Posterior vena cava (tissue), 2 donors: Measurements from ENCODE around the gene DYNLL1. TPM values are rescaled to one million over a fixed set of nuclear protein-coding genes. Genes with fewer than 3 reads are reported as not detected.

Experiments
- DNase-seq: peaks from one replicate; pipeline ENCODE4 v3.0.0-alpha.2; 2020; ENCODE audit warnings: low spot score
- intact Hi-C, 2 donors: fragments of 100-400 bp; cut with DNase I; formaldehyde crosslinking; loops; one replicate each; pipeline versions ENCODE4 v1.14.1 to v1.14.2; 2022 to 2023
- total RNA-seq, 2 donors: library from RNA; stranded (reverse); fragmentation: NEBNext Ultra II Directional; extraction: Animal tissue kit (Norgen Biotek cat#: 25700); gene quantifications; one replicate each; pipeline ENCODE4 v1.2.1, GENCODE V29; 2021
- donor health status: DM: yes; HTN: yes; CAD: no.
- donor health status: DM: yes; HTN: yes; CAD: no.

Gene DYNLL1
- total RNA-seq, 2 donors from 2014 or later, result 221 to 343 TPM

GRCh38 chr12:120539303-120539702, 43.4 kb downstream of the DYNLL1 start:
- DNase-seq, result no peak
- intact Hi-C loops, result no loop called here

GRCh38 chr12:120540445-120540844, 44.5 kb downstream of the DYNLL1 start:
- no peak for DNase-seq

GRCh38 chr12:120542166-120542565, 46.3 kb downstream of the DYNLL1 start:
- intact Hi-C loops, result no loop called here
- DNase-seq, result no peak

More at GRCh38 chr12:120540445-120540844, 44.5 kb downstream of the DYNLL1 start:
- intact Hi-C loops, result no loop called here

GRCh38 chr12:120544691-120545090, 48.8 kb downstream of the DYNLL1 start:
- intact Hi-C loops, result no loop called here
- DNase-seq, result no peak

- intact Hi-C loops, result no loop called here
- DNase-seq, result no peak
Measured at GRCh38 chr12:120546050-120546386, 50.1 kb downstream of the DYNLL1 start.

Other genes with a start within 250 kb of the DYNLL1 start
- gene PXN, start 230.4 kb upstream of the DYNLL1 start, total RNA-seq, result 100 to 1,000 TPM; 110 to 113 TPM
- gene RNU4-2, start 204.2 kb upstream of the DYNLL1 start, total RNA-seq, result over 10,000 TPM; 46,106 to 62,268 TPM
- gene RNU4-1, start 202.9 kb upstream of the DYNLL1 start, total RNA-seq, result 1,000 to 10,000 TPM; 4,532 to 5,081 TPM
- under 1 TPM; 0.69 to 0.71 TPM for gene SIRT4, start 193.8 kb upstream of the DYNLL1 start, total RNA-seq
- 1 to 10 TPM in 1 of 2 donors, not detected in 1; 2.0 TPM for gene PLA2G1B, start 168.3 kb upstream of the DYNLL1 start, total RNA-seq
- gene MSI1, start 126.9 kb upstream of the DYNLL1 start, total RNA-seq, result 1 to 10 TPM in 1 of 2 donors, under 1 TPM in 1; 0.28 to 1.0 TPM
- gene COX6A1, start 58.0 kb upstream of the DYNLL1 start, total RNA-seq, result 100 to 1,000 TPM; 244 to 261 TPM
- gene TRIAP1, start 49.7 kb upstream of the DYNLL1 start, total RNA-seq, result 10 to 100 TPM; 13.9 to 15.7 TPM
- 10 to 100 TPM; 11.7 to 16.2 TPM for gene GATC, start 49.7 kb upstream of the DYNLL1 start, total RNA-seq
- 10 to 100 TPM; 83.5 to 84.4 TPM for gene SRSF9, start 26.4 kb upstream of the DYNLL1 start, total RNA-seq
- gene COQ5, start 33.0 kb downstream of the DYNLL1 start, total RNA-seq, result 10 to 100 TPM; 15.7 to 21.5 TPM
- 100 to 1,000 TPM; 219 to 226 TPM for gene RNF10, start 38.2 kb downstream of the DYNLL1 start, total RNA-seq
- 10 to 100 TPM; 19.6 to 28.9 TPM for gene POP5, start 85.3 kb downstream of the DYNLL1 start, total RNA-seq
- gene CABP1, start 144.5 kb downstream of the DYNLL1 start, total RNA-seq, result 1 to 10 TPM; 3.3 to 5.5 TPM
- 100 to 1,000 TPM in 1 of 2 donors, 10 to 100 TPM in 1; 92.5 to 132 TPM for gene MLEC, start 191.0 kb downstream of the DYNLL1 start, total RNA-seq
- gene UNC119B, start 214.3 kb downstream of the DYNLL1 start, total RNA-seq, result 10 to 100 TPM; 20.6 to 21.3 TPM
- 10 to 100 TPM; 12.3 to 15.7 TPM for gene ACADS, start 229.7 kb downstream of the DYNLL1 start, total RNA-seq